GM18861 (cell line): ENCODE data around the gene CD58.

Experiments
- ATAC-seq: cut with Tn5 transposase; IDR thresholded peaks from one replicate; pipeline ENCODE4 v1.9.1; 2021; ENCODE audit not compliant: unreplicated experiment

CD58 gene

GRCh38 chr1:116474921-116475849 lies 95.6 kb downstream of the CD58 start:
- ATAC-seq = no peak

- ATAC-seq = no peak
Observed at GRCh38 chr1:116472431-116472961, 98.3 kb downstream of the CD58 start.

GRCh38 chr1:116471241-116471640 lies 99.6 kb downstream of the CD58 start:
- ATAC-seq = no peak

- ATAC-seq = no peak
Observed at GRCh38 chr1:116470671-116471070, 100.2 kb downstream of the CD58 start.

GRCh38 chr1:116466810-116467557 lies 103.8 kb downstream of the CD58 start:
- no peak for ATAC-seq

- no peak for ATAC-seq
Observed at GRCh38 chr1:116465845-116466685, 104.8 kb downstream of the CD58 start.

GRCh38 chr1:116465477-116465844 lies 105.4 kb downstream of the CD58 start:
- ATAC-seq = no peak
